Sigmoid colon (tissue), 7 donors: ENCODE results near the gene LHPP. TPM values are rescaled to one million over a fixed set of nuclear protein-coding genes. Genes with fewer than 3 reads are reported as not detected.

Source experiments
- DNase-seq: peaks from one replicate; pipeline ENCODE4 v3.0.0-alpha.2; 2019
- H3K27ac ChIP-seq, 4 donors: fragments of 200-600 bp; sonication (generic); one replicate each; pipeline ENCODE4 v1.5.1; 2016 to 2019; ENCODE audit warnings: mild to moderate bottlenecking in 1 of 4
- H3K27me3 ChIP-seq, 3 donors: fragments of 200-600 bp; sonication (generic); one replicate each; pipeline ENCODE4 v1.5.1; 2019; ENCODE audit warnings: mild to moderate bottlenecking in 1 of 3
- H3K36me3 ChIP-seq, 4 donors: fragments of 200-600 bp; sonication (generic); one replicate each; pipeline ENCODE4 v1.5.1; 2016 to 2019
- H3K4me1 ChIP-seq, 4 donors: fragments of 200-600 bp; sonication (generic); one replicate each; pipeline ENCODE4 v1.5.1; 2017 to 2019
- H3K4me3 ChIP-seq, 4 donors: fragments of 200-600 bp; sonication (generic); one replicate each; pipeline ENCODE4 v1.5.1; 2017 to 2019; ENCODE audit warnings: mild to moderate bottlenecking in 2 of 4, moderate library complexity in 1 of 4
- H3K9me3 ChIP-seq, 4 donors: fragments of 200-600 bp in 3 of 4; sonication (generic) in 3 of 4; one replicate each; pipeline versions ENCODE4 v1.5.1 to v1.6.1; 2013 to 2019
- CTCF ChIP-seq, 4 experiments: fragments of 450-650 bp in 3 of 4; fragments of 200-600 bp in 1 of 4; IDR thresholded peaks; one replicate each; pipeline ENCODE4 v1.5.1; 2016 to 2019; ENCODE audit warnings: antibody characterized with exemption in 4 of 4, mild to moderate bottlenecking in 3 of 4, moderate library complexity in 2 of 4
- EP300 ChIP-seq, 4 donors: sonication (generic); formaldehyde crosslinking; IDR thresholded peaks; one replicate each; pipeline ENCODE4 v1.6.1; 2017; ENCODE audit warnings: antibody characterized with exemption in 4 of 4
- POLR2A ChIP-seq, 2 donors: fragments of 450-650 bp; IDR thresholded peaks; one replicate each; pipeline ENCODE4 v1.6.1; 2016; ENCODE audit warnings: antibody characterized with exemption in 2 of 2, mild to moderate bottlenecking in 2 of 2, moderate library complexity in 2 of 2
- POLR2AphosphoS5 ChIP-seq, 4 donors: sonication (generic); formaldehyde crosslinking; IDR thresholded peaks; one replicate each; pipeline ENCODE4 v1.6.1; 2017; ENCODE audit warnings: antibody characterized with exemption in 4 of 4
- WGBS, 2 donors: extraction: QIAGEN DNeasy Blood & Tissue Kit; methylation state at CpG; one replicate each; pipeline ENCODE4 v1.1.7; 2013; 5-methylcytosine and 5-hydroxymethylcytosine counted together
- intact Hi-C: fragments of 100-400 bp; cut with DNase I; formaldehyde crosslinking; loops from one replicate; pipeline ENCODE4 v1.15.1; 2023
- polyA plus RNA-seq, 3 donors: library from polyadenylated mRNA; stranded (reverse); fragments of 200-250 nt; gene quantifications; one replicate each; pipeline ENCODE4 v1.2.3, GENCODE V29; 2013
- total RNA-seq, 4 donors: library from RNA; depleted of rRNA; stranded (reverse); fragments of >200 nt; gene quantifications; one replicate each; pipeline ENCODE4 v1.1.0, GENCODE V29; 2016
- donor health status: healthy with polysubstance abuse.
- donor health status: Bipolar disorder and iron deficiency.
- donor health status: healthy.

LHPP gene
- total and polyA plus RNA-seq, 7 donors = 17.1 to 35.7 (median 20.6) TPM

GRCh38 chr10:124511205-124512039 is 49.8 kb downstream of the LHPP start:
- peak; percentile 46 for DNase-seq
- Histone ChIP-seq H3K36me3 (no peaks in the 10 kb centered on the region), H3K4me3 (no peak overlapping the region), H3K27me3 (no peaks in the 10 kb centered on the region), H3K27ac (no peak overlapping the region), H3K9me3 (no peaks in the 10 kb centered on the region), H3K4me1 (peaks cover 0 to 18% (median 14%) of the 10 kb centered on the region in 4 donors)
- TF ChIP-seq EP300 (IDR thresholded peaks at IDR 0.05) (no peak), CTCF (IDR thresholded peaks at IDR 0.05) (no peak), POLR2A (IDR thresholded peaks at IDR 0.05) (no peak), POLR2AphosphoS5 (IDR thresholded peaks at IDR 0.05) (no peak)
- WGBS, 2 donors = 90 to 94% methylated on average over 16 of the region's 16 CpGs
- intact Hi-C loops = no loop called here

- Histone ChIP-seq H3K9me3 (no peaks in the 10 kb centered on the region), H3K4me1 (peaks cover 0 to 21% (median 14%) of the 10 kb centered on the region in 4 donors), H3K36me3 (no peaks in the 10 kb centered on the region), H3K4me3 (no peak overlapping the region), H3K27ac (no peak overlapping the region), H3K27me3 (no peaks in the 10 kb centered on the region)
- intact Hi-C loops = no loop called here
- TF ChIP-seq CTCF (IDR thresholded peaks at IDR 0.05) (no peak), EP300 (IDR thresholded peaks at IDR 0.05) (no peak), POLR2AphosphoS5 (IDR thresholded peaks at IDR 0.05) (no peak), POLR2A (IDR thresholded peaks at IDR 0.05) (no peak)
- peak; percentile 42 for DNase-seq
- 93% methylated on average over 8 of the region's 8 CpGs for WGBS, 2 donors
Measured at GRCh38 chr10:124512040-124512428, 50.4 kb downstream of the LHPP start.

GRCh38 chr10:124512600-124512999 is 51.0 kb downstream of the LHPP start:
- WGBS, 2 donors = 96 to 97% methylated on average over 6 to 8 of the region's 8 CpGs
- Histone ChIP-seq H3K9me3 (no peaks in the 10 kb centered on the region), H3K27me3 (no peaks in the 10 kb centered on the region), H3K4me3 (no peak overlapping the region), H3K36me3 (no peaks in the 10 kb centered on the region), H3K27ac (no peak overlapping the region), H3K4me1 (peaks cover 0 to 21% (median 14%) of the 10 kb centered on the region in 4 donors)
- TF ChIP-seq POLR2AphosphoS5 (IDR thresholded peaks at IDR 0.05) (no peak), CTCF (IDR thresholded peaks at IDR 0.05) (no peak), EP300 (IDR thresholded peaks at IDR 0.05) (no peak), POLR2A (IDR thresholded peaks at IDR 0.05) (no peak)
- peak; percentile 26 for DNase-seq
- intact Hi-C loops = no loop called here

- TF ChIP-seq CTCF (IDR thresholded peaks at IDR 0.05) (no peak), POLR2AphosphoS5 (IDR thresholded peaks at IDR 0.05) (peak in 3 of 4 donors; percentile 11 to 67 (median 64))
- no peaks in the 10 kb centered on the region for H3K36me3 ChIP-seq
- intact Hi-C loops = no loop called here
- H3K4me1 ChIP-seq = peaks cover 0 to 21% (median 14%) of the 10 kb centered on the region in 4 donors
- no peaks in the 10 kb centered on the region for H3K9me3 ChIP-seq
- peak overlapping the region in 3 of 4 donors; percentile 70 to 77 (median 73) for H3K27ac ChIP-seq
- no peak overlapping the region for H3K4me3 ChIP-seq
- WGBS, 2 donors = 87 to 93% methylated on average over 13 of the region's 13 CpGs
- H3K27me3 ChIP-seq = no peaks in the 10 kb centered on the region
- peak; percentile 62 for DNase-seq
Measured at GRCh38 chr10:124515244-124515970, 53.8 kb downstream of the LHPP start.
